ENCODE results near the gene SF3A2.

The SF3A2 gene

GRCh38 chr19:2230033-2230531, 6.5 kb upstream of the SF3A2 start:
- Histone ChIP-seq H3K27ac (ENCODE audit: insufficient read depth in 1 of 2, low read depth in 1 of 2, low read length in 2 of 2, poor library complexity in 1 of 2, severe bottlenecking in 2 of 2) (no peak overlapping the region), H3K9me3 (ENCODE audit: control extremely low read depth in 1 of 5, control insufficient read depth in 4 of 5, insufficient read depth in 2 of 5, low read depth in 1 of 5, low read length in 4 of 5) (no peaks in the 10 kb centered on the region), H3K27me3 (replicated peaks in 2 of 5; ENCODE audit: control insufficient read depth in 4 of 5, insufficient read depth in 5 of 5, low read length in 4 of 5) (no peaks in the 10 kb centered on the region), H3K4me1 (ENCODE audit: control extremely low read depth in 1 of 4, control insufficient read depth in 4 of 4, insufficient read depth in 4 of 4, low read length in 3 of 4) (peaks cover 0 to 13% (median 11%) of the 10 kb centered on the region in 4 experiments), H3K4me3 (ENCODE audit: control insufficient read depth in 1 of 7, extremely low read depth in 1 of 7, insufficient read depth in 4 of 7, low read depth in 2 of 7, low read length in 6 of 7) (no peak overlapping the region), H3K36me3 (ENCODE audit: control insufficient read depth in 4 of 4, insufficient read depth in 4 of 4, low read length in 3 of 4) (peaks cover 6 to 87% (median 65%) of the 10 kb centered on the region in 4 experiments)
- DNase-seq, result no peak
- POLR2A ChIA-PET, result interaction anchor here (0.9 to 1.0 kb wide), 2 partner anchors 61 to 177 kb away, joined by 3 read pairs; no protein-coding TSS in a partner anchor
- CTCF ChIA-PET, result interaction anchor here (0.5 to 1.8 kb wide), 7 partner anchors 13 to 137 kb away, joined by 3 to 5 read pairs (median 3); partner anchors contain the start of gene AP3D1
- WGBS (ENCODE audit: insufficient coverage), result 93% methylated on average over 43 of the region's 43 CpGs

GRCh38 chr19:2230807-2231533, 5.7 kb upstream of the SF3A2 start:
- no peak overlapping the region for H3K27ac ChIP-seq (ENCODE audit: insufficient read depth in 1 of 2, low read depth in 1 of 2, low read length in 2 of 2, poor library complexity in 1 of 2, severe bottlenecking in 2 of 2)
- no peaks in the 10 kb centered on the region for H3K27me3 ChIP-seq (replicated peaks in 2 of 5; ENCODE audit: control insufficient read depth in 4 of 5, insufficient read depth in 5 of 5, low read length in 4 of 5)
- ChIA-PET POLR2A (interaction anchor here (1.0 kb wide), 1 partner anchor 62 kb away, joined by 3 read pairs; no protein-coding TSS in a partner anchor), CTCF (interaction anchor here (1.0 to 1.8 kb wide), 5 partner anchors 14 to 88 kb away, joined by 3 to 5 read pairs (median 3); partner anchors contain the start of gene AP3D1)
- peaks cover 0 to 16% (median 15%) of the 10 kb centered on the region in 4 experiments for H3K4me1 ChIP-seq (ENCODE audit: control extremely low read depth in 1 of 4, control insufficient read depth in 4 of 4, insufficient read depth in 4 of 4, low read length in 3 of 4)
- H3K36me3 ChIP-seq (ENCODE audit: control insufficient read depth in 4 of 4, insufficient read depth in 4 of 4, low read length in 3 of 4), result peaks cover 3 to 78% (median 57%) of the 10 kb centered on the region in 4 experiments
- DNase-seq, result no peak
- WGBS (ENCODE audit: insufficient coverage), result 93% methylated on average over 3 of the region's 12 CpGs
- no peak overlapping the region for H3K4me3 ChIP-seq (ENCODE audit: control insufficient read depth in 1 of 7, extremely low read depth in 1 of 7, insufficient read depth in 4 of 7, low read depth in 2 of 7, low read length in 6 of 7)
- no peaks in the 10 kb centered on the region for H3K9me3 ChIP-seq (ENCODE audit: control extremely low read depth in 1 of 5, control insufficient read depth in 4 of 5, insufficient read depth in 2 of 5, low read depth in 1 of 5, low read length in 4 of 5)

- 93% methylated on average over 18 of the region's 21 CpGs for WGBS (ENCODE audit: insufficient coverage)
- no peaks in the 10 kb centered on the region for H3K27me3 ChIP-seq (replicated peaks in 2 of 5; ENCODE audit: control insufficient read depth in 4 of 5, insufficient read depth in 5 of 5, low read length in 4 of 5)
- H3K4me3 ChIP-seq (ENCODE audit: control insufficient read depth in 1 of 7, extremely low read depth in 1 of 7, insufficient read depth in 4 of 7, low read depth in 2 of 7, low read length in 6 of 7), result no peak overlapping the region
- ChIA-PET POLR2A (no interaction called here), CTCF (interaction anchor here (1.8 kb wide), 1 partner anchor 80 kb away, joined by 5 read pairs; the partner anchor contains the start of gene AP3D1)
- peaks cover 0 to 18% (median 18%) of the 10 kb centered on the region in 4 experiments for H3K4me1 ChIP-seq (ENCODE audit: control extremely low read depth in 1 of 4, control insufficient read depth in 4 of 4, insufficient read depth in 4 of 4, low read length in 3 of 4)
- DNase-seq, result no peak
- H3K36me3 ChIP-seq (ENCODE audit: control insufficient read depth in 4 of 4, insufficient read depth in 4 of 4, low read length in 3 of 4), result peaks cover 3 to 70% (median 53%) of the 10 kb centered on the region in 4 experiments
- no peaks in the 10 kb centered on the region for H3K9me3 ChIP-seq (ENCODE audit: control extremely low read depth in 1 of 5, control insufficient read depth in 4 of 5, insufficient read depth in 2 of 5, low read depth in 1 of 5, low read length in 4 of 5)
- H3K27ac ChIP-seq (ENCODE audit: insufficient read depth in 1 of 2, low read depth in 1 of 2, low read length in 2 of 2, poor library complexity in 1 of 2, severe bottlenecking in 2 of 2), result no peak overlapping the region
Observed at GRCh38 chr19:2231621-2232221, 4.9 kb upstream of the SF3A2 start.

GRCh38 chr19:2232286-2233151, 4.1 kb upstream of the SF3A2 start:
- ChIA-PET POLR2A (no interaction called here), CTCF (interaction anchor here (1.9 kb wide), 1 partner anchor 8 kb away, joined by 6 read pairs; no protein-coding TSS in a partner anchor)
- peaks cover 3 to 63% (median 52%) of the 10 kb centered on the region in 4 experiments for H3K36me3 ChIP-seq (ENCODE audit: control insufficient read depth in 4 of 4, insufficient read depth in 4 of 4, low read length in 3 of 4)
- no peaks in the 10 kb centered on the region for H3K9me3 ChIP-seq (ENCODE audit: control extremely low read depth in 1 of 5, control insufficient read depth in 4 of 5, insufficient read depth in 2 of 5, low read depth in 1 of 5, low read length in 4 of 5)
- no peak overlapping the region for H3K4me3 ChIP-seq (ENCODE audit: control insufficient read depth in 1 of 7, extremely low read depth in 1 of 7, insufficient read depth in 4 of 7, low read depth in 2 of 7, low read length in 6 of 7)
- DNase-seq, result no peak
- H3K4me1 ChIP-seq (ENCODE audit: control extremely low read depth in 1 of 4, control insufficient read depth in 4 of 4, insufficient read depth in 4 of 4, low read length in 3 of 4), result peaks cover 0 to 25% (median 23%) of the 10 kb centered on the region in 4 experiments
- H3K27me3 ChIP-seq (replicated peaks in 2 of 5; ENCODE audit: control insufficient read depth in 4 of 5, insufficient read depth in 5 of 5, low read length in 4 of 5), result no peaks in the 10 kb centered on the region
- 96% methylated on average over 20 of the region's 30 CpGs for WGBS (ENCODE audit: insufficient coverage)
- H3K27ac ChIP-seq (ENCODE audit: insufficient read depth in 1 of 2, low read depth in 1 of 2, low read length in 2 of 2, poor library complexity in 1 of 2, severe bottlenecking in 2 of 2), result no peak overlapping the region

GRCh38 chr19:2233601-2234280, 2.9 kb upstream of the SF3A2 start:
- WGBS (ENCODE audit: insufficient coverage), result 97% methylated on average over 22 of the region's 25 CpGs
- no peaks in the 10 kb centered on the region for H3K9me3 ChIP-seq (ENCODE audit: control extremely low read depth in 1 of 5, control insufficient read depth in 4 of 5, insufficient read depth in 2 of 5, low read depth in 1 of 5, low read length in 4 of 5)
- POLR2A ChIA-PET, result no interaction called here
- no peak for DNase-seq
- no peak overlapping the region for H3K27ac ChIP-seq (ENCODE audit: insufficient read depth in 1 of 2, low read depth in 1 of 2, low read length in 2 of 2, poor library complexity in 1 of 2, severe bottlenecking in 2 of 2)
- CTCF ChIA-PET, result interaction anchor here (0.6 to 1.9 kb wide), 2 partner anchors 9 to 220 kb away, joined by 3 to 6 read pairs; no protein-coding TSS in a partner anchor
- H3K4me1 ChIP-seq (ENCODE audit: control extremely low read depth in 1 of 4, control insufficient read depth in 4 of 4, insufficient read depth in 4 of 4, low read length in 3 of 4), result peaks cover 0 to 37% (median 35%) of the 10 kb centered on the region in 4 experiments
- H3K4me3 ChIP-seq (ENCODE audit: control insufficient read depth in 1 of 7, extremely low read depth in 1 of 7, insufficient read depth in 4 of 7, low read depth in 2 of 7, low read length in 6 of 7), result no peak overlapping the region
- H3K36me3 ChIP-seq (ENCODE audit: control insufficient read depth in 4 of 4, insufficient read depth in 4 of 4, low read length in 3 of 4), result peaks cover 3 to 58% (median 46%) of the 10 kb centered on the region in 4 experiments
- H3K27me3 ChIP-seq (replicated peaks in 2 of 5; ENCODE audit: control insufficient read depth in 4 of 5, insufficient read depth in 5 of 5, low read length in 4 of 5), result no peaks in the 10 kb centered on the region

GRCh38 chr19:2234996-2235380, 1.6 kb upstream of the SF3A2 start:
- Histone ChIP-seq H3K27ac (ENCODE audit: insufficient read depth in 1 of 2, low read depth in 1 of 2, low read length in 2 of 2, poor library complexity in 1 of 2, severe bottlenecking in 2 of 2) (peak overlapping the region in 1 of 2 experiments; percentile 94), H3K9me3 (ENCODE audit: control extremely low read depth in 1 of 5, control insufficient read depth in 4 of 5, insufficient read depth in 2 of 5, low read depth in 1 of 5, low read length in 4 of 5) (no peaks in the 10 kb centered on the region), H3K36me3 (ENCODE audit: control insufficient read depth in 4 of 4, insufficient read depth in 4 of 4, low read length in 3 of 4) (peaks cover 3 to 47% (median 33%) of the 10 kb centered on the region in 4 experiments), H3K4me3 (ENCODE audit: control insufficient read depth in 1 of 7, extremely low read depth in 1 of 7, insufficient read depth in 4 of 7, low read depth in 2 of 7, low read length in 6 of 7) (peak overlapping the region; percentile 59 to 86 (median 79)), H3K4me1 (ENCODE audit: control extremely low read depth in 1 of 4, control insufficient read depth in 4 of 4, insufficient read depth in 4 of 4, low read length in 3 of 4) (peaks cover 0 to 50% (median 47%) of the 10 kb centered on the region in 4 experiments), H3K27me3 (replicated peaks in 2 of 5; ENCODE audit: control insufficient read depth in 4 of 5, insufficient read depth in 5 of 5, low read length in 4 of 5) (no peaks in the 10 kb centered on the region)
- no peak for DNase-seq
- ChIA-PET CTCF (interaction anchor here (1.2 to 1.4 kb wide), 2 partner anchors 66 to 80 kb away, joined by 4 read pairs; no protein-coding TSS in a partner anchor), POLR2A (interaction anchor here (1.4 kb wide), 1 partner anchor 34 kb away, joined by 6 read pairs; no protein-coding TSS in a partner anchor)
- WGBS (ENCODE audit: insufficient coverage), result 88% methylated on average over 6 of the region's 6 CpGs

Data from common myeloid progenitor, CD34-positive (primary cell).